ENCODE measurements around the gene MOB4.

- no peak for TF ChIP-seq ZNF274 (IDR thresholded peaks at IDR 0.05; ENCODE audit: low read depth, low read length)
- TF ChIP-seq YY1 (IDR thresholded peaks at IDR 0.05; ENCODE audit: insufficient read depth, insufficient read length): no peak
- TF ChIP-seq SUZ12 (IDR thresholded peaks at IDR 0.05; ENCODE audit: extremely low read depth, insufficient read depth, insufficient read length): no peak
Measured at GRCh38 chr2:197516393-197516761, 511 bp downstream of the MOB4 start.

Data from NT2/D1 (cell line).